ENCODE results near the gene GLG1.

DNA sequence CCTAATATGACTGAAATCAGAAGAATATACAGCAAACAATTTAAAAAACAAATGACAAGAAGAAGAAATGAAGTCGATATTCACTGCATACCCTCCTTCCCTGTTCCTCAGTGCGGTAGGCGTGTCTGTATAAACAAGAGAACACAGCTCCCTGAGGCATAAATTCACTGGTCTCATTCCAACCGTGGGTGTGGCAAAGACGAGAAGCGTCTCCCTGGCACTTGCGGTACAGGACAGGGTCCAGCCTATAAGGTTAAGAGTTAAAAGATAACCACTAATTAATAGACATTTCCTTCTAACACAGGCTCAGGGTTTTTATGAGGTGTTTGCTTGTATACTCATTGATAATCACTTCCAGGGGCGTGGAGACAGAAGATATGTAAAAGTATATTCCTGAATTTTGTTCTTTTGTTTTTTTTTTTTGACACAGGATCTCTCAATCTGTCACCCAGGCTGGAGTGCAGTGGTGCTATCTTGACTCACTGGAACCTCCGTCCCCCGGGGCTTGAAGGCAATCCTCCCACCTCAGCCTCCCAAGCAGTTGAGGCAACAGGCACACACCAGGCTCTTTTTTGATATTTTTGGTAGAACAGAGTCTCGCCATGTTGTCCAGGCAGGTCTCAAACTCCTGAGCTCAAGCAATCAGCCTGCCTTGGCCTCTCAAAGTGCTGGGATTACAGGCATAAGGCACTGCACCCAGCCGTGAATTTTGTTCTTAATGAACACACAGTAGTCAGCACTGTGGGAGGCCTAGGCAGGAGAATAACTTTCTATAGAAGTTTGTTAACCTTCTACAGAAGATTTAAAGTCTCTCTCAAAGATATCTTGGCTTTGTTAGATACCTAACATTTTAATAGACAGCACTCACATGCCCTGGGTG, 126.5 kb downstream of the GLG1 start:
- TF ChIP-seq POLR2A (IDR thresholded peaks at IDR 0.05; ENCODE audit: low read length) (no peak), GATA1 (IDR thresholded peaks at IDR 0.05; ENCODE audit: low read depth, low read length) (no peak)
